ENCODE results near the gene CCL28. TPM values are rescaled to one million over a fixed set of nuclear protein-coding genes. Genes with fewer than 3 reads are reported as not detected.

The CCL28 gene
- total RNA-seq, 1 donor from 2014 or later = not detected

- no peak for DNase-seq (ENCODE audit: low read depth, low spot score)
- TF ChIP-seq, protein P1, sequence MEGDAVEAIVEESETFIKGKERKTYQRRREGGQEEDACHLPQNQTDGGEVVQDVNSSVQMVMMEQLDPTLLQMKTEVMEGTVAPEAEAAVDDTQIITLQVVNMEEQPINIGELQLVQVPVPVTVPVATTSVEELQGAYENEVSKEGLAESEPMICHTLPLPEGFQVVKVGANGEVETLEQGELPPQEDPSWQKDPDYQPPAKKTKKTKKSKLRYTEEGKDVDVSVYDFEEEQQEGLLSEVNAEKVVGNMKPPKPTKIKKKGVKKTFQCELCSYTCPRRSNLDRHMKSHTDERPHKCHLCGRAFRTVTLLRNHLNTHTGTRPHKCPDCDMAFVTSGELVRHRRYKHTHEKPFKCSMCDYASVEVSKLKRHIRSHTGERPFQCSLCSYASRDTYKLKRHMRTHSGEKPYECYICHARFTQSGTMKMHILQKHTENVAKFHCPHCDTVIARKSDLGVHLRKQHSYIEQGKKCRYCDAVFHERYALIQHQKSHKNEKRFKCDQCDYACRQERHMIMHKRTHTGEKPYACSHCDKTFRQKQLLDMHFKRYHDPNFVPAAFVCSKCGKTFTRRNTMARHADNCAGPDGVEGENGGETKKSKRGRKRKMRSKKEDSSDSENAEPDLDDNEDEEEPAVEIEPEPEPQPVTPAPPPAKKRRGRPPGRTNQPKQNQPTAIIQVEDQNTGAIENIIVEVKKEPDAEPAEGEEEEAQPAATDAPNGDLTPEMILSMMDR (conservative IDR thresholded peaks at IDR 0.05) = no peak
- Mint-ChIP-seq H3K36me3 (ENCODE audit: low read depth) (no peaks in the 10 kb centered on the region), H3K4me3 (no peak overlapping the region), H3K27me3 (ENCODE audit: low read depth) (no peaks in the 10 kb centered on the region), H3K9me3 (peaks cover 2% of the 10 kb centered on the region), H3K4me1 (no peaks in the 10 kb centered on the region), H3K27ac (ENCODE audit: unreplicated experiment) (no peak overlapping the region)
Measured at GRCh38 chr5:43422143-43422542, 10.0 kb upstream of the CCL28 start.

GRCh38 chr5:43421450-43422133 is 9.4 kb upstream of the CCL28 start:
- no peak overlapping the region for H3K4me3 Mint-ChIP-seq
- no peak for DNase-seq (ENCODE audit: low read depth, low spot score)
- no peak overlapping the region for H3K27ac Mint-ChIP-seq (ENCODE audit: unreplicated experiment)
- no peaks in the 10 kb centered on the region for H3K27me3 Mint-ChIP-seq (ENCODE audit: low read depth)
- peaks cover 2% of the 10 kb centered on the region for H3K9me3 Mint-ChIP-seq
- H3K4me1 Mint-ChIP-seq = no peaks in the 10 kb centered on the region
- no peaks in the 10 kb centered on the region for H3K36me3 Mint-ChIP-seq (ENCODE audit: low read depth)
- TF ChIP-seq, protein P1 (conservative IDR thresholded peaks at IDR 0.05) = no peak

- TF ChIP-seq, protein P1 (conservative IDR thresholded peaks at IDR 0.05) = no peak
- no peak for DNase-seq (ENCODE audit: low read depth, low spot score)
- H3K36me3 Mint-ChIP-seq (ENCODE audit: low read depth) = no peaks in the 10 kb centered on the region
- no peaks in the 10 kb centered on the region for H3K9me3 Mint-ChIP-seq
- H3K27me3 Mint-ChIP-seq (ENCODE audit: low read depth) = no peaks in the 10 kb centered on the region
- no peak overlapping the region for H3K27ac Mint-ChIP-seq (ENCODE audit: unreplicated experiment)
- H3K4me3 Mint-ChIP-seq = no peak overlapping the region
- H3K4me1 Mint-ChIP-seq = no peaks in the 10 kb centered on the region
Measured at GRCh38 chr5:43420241-43420640, 8.1 kb upstream of the CCL28 start.

DNA sequence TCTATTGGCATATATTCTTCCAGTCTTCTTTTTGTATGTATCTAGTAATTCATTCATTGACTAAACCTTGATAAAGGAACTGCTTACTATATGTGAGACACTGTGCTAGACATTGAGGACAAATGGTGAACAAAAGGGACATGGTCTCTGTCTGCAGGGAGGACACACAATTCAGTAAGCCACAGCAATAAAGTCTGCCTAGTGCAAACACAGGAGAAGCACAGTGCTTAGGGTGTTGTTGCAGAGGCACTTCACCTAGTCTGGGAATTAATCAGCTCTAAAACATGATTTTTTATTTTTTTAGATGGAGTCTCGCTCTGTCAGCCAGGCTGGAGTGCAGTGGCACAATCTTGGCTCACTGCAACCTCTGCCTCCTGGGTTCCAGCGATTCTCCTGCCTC is 6.4 kb upstream of the CCL28 start:
- Mint-ChIP-seq H3K27ac (ENCODE audit: unreplicated experiment) (no peak overlapping the region), H3K4me3 (no peak overlapping the region)

GRCh38 chr5:43416803-43417394 is 4.7 kb upstream of the CCL28 start:
- Mint-ChIP-seq H3K36me3 (ENCODE audit: low read depth) (no peaks in the 10 kb centered on the region), H3K4me3 (no peak overlapping the region), H3K27ac (ENCODE audit: unreplicated experiment) (no peak overlapping the region), H3K27me3 (ENCODE audit: low read depth) (no peaks in the 10 kb centered on the region), H3K4me1 (no peaks in the 10 kb centered on the region), H3K9me3 (no peaks in the 10 kb centered on the region)
- TF ChIP-seq, protein P1 (conservative IDR thresholded peaks at IDR 0.05) = no peak
- no peak for DNase-seq (ENCODE audit: low read depth, low spot score)

More for the DNA sequence above, 6.4 kb upstream of the CCL28 start:
- no peaks in the 10 kb centered on the region for H3K27me3 Mint-ChIP-seq (ENCODE audit: low read depth)
- TF ChIP-seq, protein P1 (conservative IDR thresholded peaks at IDR 0.05) = no peak
- H3K36me3 Mint-ChIP-seq (ENCODE audit: low read depth) = no peaks in the 10 kb centered on the region
- no peaks in the 10 kb centered on the region for H3K4me1 Mint-ChIP-seq
- H3K9me3 Mint-ChIP-seq = no peaks in the 10 kb centered on the region
- DNase-seq (ENCODE audit: low read depth, low spot score) = no peak

Measured in neural crest cell (in vitro differentiated cells).